ENCODE measurements around the gene ATP13A3. TPM values are rescaled to one million over a fixed set of nuclear protein-coding genes. Genes with fewer than 3 reads are reported as not detected.
"Not testable (repeated sequence)": the region's sequence is repeated elsewhere in the genome, so short reads cannot be mapped to it uniquely, and the experiment has no call there.

ATP13A3 gene
- total and polyA plus RNA-seq, 2 donors (not counting 1 experiment from before 2014, with no cell fraction given) = 222 to 285 TPM

- H3K9ac ChIP-seq (ENCODE audit: insufficient read depth, low read length) = no peak overlapping the region
- H3K4me3 ChIP-seq (replicated peaks in 1 of 4; ENCODE audit: control extremely low read depth in 1 of 4, insufficient read depth in 1 of 4, low read depth in 3 of 4, low read length in 4 of 4) = peak overlapping the region; percentile 59 to 98 (median 94)
- no peaks in the 10 kb centered on the region for H4K20me1 ChIP-seq (ENCODE audit: control insufficient read depth, extremely low read depth, insufficient read depth, low read length)
- H3K27ac ChIP-seq (ENCODE audit: insufficient read depth, low read length) = peak overlapping the region; percentile 98
- H3K4me1 ChIP-seq (ENCODE audit: control insufficient read depth, extremely low read depth, insufficient read depth, low read length) = peaks cover 28% of the 10 kb centered on the region
- no peak overlapping the region for H2AFZ ChIP-seq (ENCODE audit: low read length)
- H3K79me2 ChIP-seq (ENCODE audit: control insufficient read depth, insufficient read depth, low read length) = peaks cover 65% of the 10 kb centered on the region
- no peaks in the 10 kb centered on the region for H3K9me3 ChIP-seq (ENCODE audit: control insufficient read depth, insufficient read depth, low read depth, low read length)
- no peak for DNase-seq (ENCODE audit: low read depth in 2 of 2)
- no peak for TF ChIP-seq EZH2 (IDR thresholded peaks at IDR 0.05; ENCODE audit: low read length, missing control alignments)
- TF ChIP-seq CTCF (conservative IDR thresholded peaks at IDR 0.05 in 1 of 2, IDR thresholded peaks at IDR 0.05 in 1 of 2; ENCODE audit: low read depth in 1 of 2, low read length in 2 of 2) = no peak
- peak overlapping the region; percentile 97 for H3K4me2 ChIP-seq (ENCODE audit: extremely low read depth, insufficient read depth, low read length)
- no peaks in the 10 kb centered on the region for H3K36me3 ChIP-seq (ENCODE audit: control insufficient read depth, insufficient read depth, low read length)
- no peaks in the 10 kb centered on the region for H3K27me3 ChIP-seq (ENCODE audit: control insufficient read depth, insufficient read depth, low read length)
Measured at GRCh38 chr3:194484614-194485013, 2.2 kb downstream of the ATP13A3 start.

- H3K79me2 ChIP-seq (ENCODE audit: control insufficient read depth, insufficient read depth, low read length) = peaks cover 72% of the 10 kb centered on the region
- no peak for DNase-seq (ENCODE audit: low read depth in 2 of 2)
- peaks cover 24% of the 10 kb centered on the region for H3K4me1 ChIP-seq (ENCODE audit: control insufficient read depth, extremely low read depth, insufficient read depth, low read length)
- peak overlapping the region in 1 of 4 experiments; percentile 97 for H3K4me3 ChIP-seq (replicated peaks in 1 of 4; ENCODE audit: control extremely low read depth in 1 of 4, insufficient read depth in 1 of 4, low read depth in 3 of 4, low read length in 4 of 4)
- H4K20me1 ChIP-seq (ENCODE audit: control insufficient read depth, extremely low read depth, insufficient read depth, low read length) = no peaks in the 10 kb centered on the region
- no peak overlapping the region for H3K27ac ChIP-seq (ENCODE audit: insufficient read depth, low read length)
- no peak for TF ChIP-seq EZH2 (IDR thresholded peaks at IDR 0.05; ENCODE audit: low read length, missing control alignments)
- TF ChIP-seq CTCF (conservative IDR thresholded peaks at IDR 0.05 in 1 of 2, IDR thresholded peaks at IDR 0.05 in 1 of 2; ENCODE audit: low read depth in 1 of 2, low read length in 2 of 2) = no peak
- no peaks in the 10 kb centered on the region for H3K36me3 ChIP-seq (ENCODE audit: control insufficient read depth, insufficient read depth, low read length)
- H3K9me3 ChIP-seq (ENCODE audit: control insufficient read depth, insufficient read depth, low read depth, low read length) = no peaks in the 10 kb centered on the region
- H2AFZ ChIP-seq (ENCODE audit: low read length) = no peak overlapping the region
- H3K27me3 ChIP-seq (ENCODE audit: control insufficient read depth, insufficient read depth, low read length) = no peaks in the 10 kb centered on the region
- H3K9ac ChIP-seq (ENCODE audit: insufficient read depth, low read length) = no peak overlapping the region
- H3K4me2 ChIP-seq (ENCODE audit: extremely low read depth, insufficient read depth, low read length) = peak overlapping the region; percentile 25
Measured at GRCh38 chr3:194483850-194484249, 3.0 kb downstream of the ATP13A3 start.

GRCh38 chr3:194482830-194483229, 4.0 kb downstream of the ATP13A3 start:
- H3K27ac ChIP-seq (ENCODE audit: insufficient read depth, low read length); H3K4me2 ChIP-seq (ENCODE audit: extremely low read depth, insufficient read depth, low read length); H4K20me1 ChIP-seq (ENCODE audit: control insufficient read depth, extremely low read depth, insufficient read depth, low read length); H3K4me3 ChIP-seq (replicated peaks in 1 of 4; ENCODE audit: control extremely low read depth in 1 of 4, insufficient read depth in 1 of 4, low read depth in 3 of 4, low read length in 4 of 4); H2AFZ ChIP-seq (ENCODE audit: low read length); H3K36me3 ChIP-seq (ENCODE audit: control insufficient read depth, insufficient read depth, low read length); H3K27me3 ChIP-seq (ENCODE audit: control insufficient read depth, insufficient read depth, low read length); H3K9ac ChIP-seq (ENCODE audit: insufficient read depth, low read length); DNase-seq (ENCODE audit: low read depth in 2 of 2); H3K9me3 ChIP-seq (ENCODE audit: control insufficient read depth, insufficient read depth, low read depth, low read length): not testable (repeated sequence)
- Histone ChIP-seq H3K79me2 (ENCODE audit: control insufficient read depth, insufficient read depth, low read length) (peaks cover 83% of the 10 kb centered on the region), H3K4me1 (ENCODE audit: control insufficient read depth, extremely low read depth, insufficient read depth, low read length) (peaks cover 18% of the 10 kb centered on the region)
